Mucosa of rectum (tissue), 2 donors: ENCODE measurements around the gene METTL4.
"Not testable (repeated sequence)": the region's sequence is repeated elsewhere in the genome, so short reads cannot be mapped to it uniquely, and the experiment has no call there.

Experiments
- H3K27ac ChIP-seq, 2 donors: one replicate each; pipeline ENCODE4 v1.7.0; 2013; ENCODE audit warnings: inconsistent platforms in 2 of 2, low read depth in 2 of 2, low read length in 2 of 2
- H3K27me3 ChIP-seq, 2 donors: one replicate each; pipeline ENCODE4 v1.7.0; 2013; ENCODE audit warnings: low read length in 2 of 2; ENCODE audit not compliant: control insufficient read depth in 2 of 2, insufficient read depth in 2 of 2
- H3K36me3 ChIP-seq, 2 donors: one replicate each; pipeline ENCODE4 v1.7.0; 2013; ENCODE audit warnings: low read length in 2 of 2; ENCODE audit not compliant: control insufficient read depth in 2 of 2, insufficient read depth in 2 of 2
- H3K4me1 ChIP-seq, 2 donors: one replicate each; pipeline ENCODE4 v1.7.0; 2013; ENCODE audit warnings: low read length in 2 of 2, mild to moderate bottlenecking in 1 of 2; ENCODE audit not compliant: control insufficient read depth in 2 of 2, insufficient read depth in 2 of 2
- H3K4me3 ChIP-seq, 2 donors: one replicate each; pipeline ENCODE4 v1.7.0; 2013; ENCODE audit warnings: low read length in 2 of 2
- H3K9ac ChIP-seq, 2 donors: one replicate each; pipeline ENCODE4 v1.7.0; 2013; ENCODE audit warnings: low read length in 2 of 2, low read depth in 1 of 2, mild to moderate bottlenecking in 1 of 2
- H3K9me3 ChIP-seq, 2 donors: one replicate each; pipeline ENCODE4 v1.7.0; 2013; ENCODE audit warnings: low read length in 2 of 2; ENCODE audit not compliant: control insufficient read depth in 2 of 2
- donor health status: healthy.
- donor health status: Normal muscosa, but diverticular disease.

METTL4 gene

DNA sequence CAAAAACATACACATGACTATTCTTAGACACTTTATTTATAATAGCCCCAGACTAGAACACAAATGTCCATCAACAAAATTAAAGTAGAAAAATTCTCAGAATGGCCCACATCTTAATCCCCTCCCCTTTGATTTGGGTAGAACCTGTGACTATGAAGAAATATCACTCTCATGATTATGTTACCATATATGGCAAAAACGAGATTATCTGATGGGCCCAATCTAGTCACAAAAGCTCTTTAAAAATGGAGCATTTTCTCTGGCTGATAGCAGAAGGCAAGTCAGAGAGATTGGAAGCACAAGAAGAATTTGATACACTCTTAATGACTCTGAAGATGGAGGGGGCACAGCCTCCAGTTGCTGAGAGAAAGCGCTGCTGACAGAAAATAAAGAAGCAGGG lies 39.6 kb downstream of the METTL4 start:
- Histone ChIP-seq H3K4me3 (no peak overlapping the region), H3K27ac (no peak overlapping the region), H3K9ac (no peak overlapping the region), H3K9me3 (no peaks in the 10 kb centered on the region), H3K4me1 (no peaks in the 10 kb centered on the region), H3K36me3 (peaks cover 0 to 7% of the 10 kb centered on the region in 2 donors), H3K27me3 (no peaks in the 10 kb centered on the region)

GRCh38 chr18:2529154-2529553 lies 42.2 kb downstream of the METTL4 start:
- H3K27me3 ChIP-seq, result no peaks in the 10 kb centered on the region
- no peaks in the 10 kb centered on the region for H3K36me3 ChIP-seq
- H3K4me1 ChIP-seq, result no peaks in the 10 kb centered on the region
- H3K9ac ChIP-seq, result no peak overlapping the region
- H3K9me3 ChIP-seq, result no peaks in the 10 kb centered on the region
- no peak overlapping the region for H3K4me3 ChIP-seq
- no peak overlapping the region for H3K27ac ChIP-seq

DNA sequence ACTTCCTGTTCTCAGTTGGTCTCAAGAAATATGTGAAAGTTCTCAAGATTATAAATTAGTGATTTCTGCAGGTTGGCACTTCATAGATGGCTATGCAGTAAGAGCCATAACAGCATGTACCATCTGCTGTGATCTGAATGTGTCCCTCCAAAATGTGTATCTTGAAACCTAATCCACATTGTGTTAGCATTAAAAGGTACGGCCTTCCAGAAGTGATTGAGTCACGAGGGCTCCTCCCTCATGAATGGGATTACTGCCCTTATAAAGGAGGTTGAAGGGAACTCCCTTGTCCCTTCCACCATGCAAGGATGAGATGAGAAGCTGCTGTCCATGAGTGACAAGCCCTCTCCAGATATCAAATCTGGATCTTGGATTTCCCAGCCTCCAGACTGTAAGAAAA lies 45.0 kb downstream of the METTL4 start:
- H3K9ac ChIP-seq, result no peak overlapping the region
- no peak overlapping the region for H3K27ac ChIP-seq
- no peaks in the 10 kb centered on the region for H3K36me3 ChIP-seq
- H3K9me3 ChIP-seq, result no peaks in the 10 kb centered on the region
- no peak overlapping the region for H3K4me3 ChIP-seq
- H3K4me1 ChIP-seq, result no peaks in the 10 kb centered on the region
- no peaks in the 10 kb centered on the region for H3K27me3 ChIP-seq

GRCh38 chr18:2524794-2525198 lies 46.5 kb downstream of the METTL4 start:
- H3K27me3 ChIP-seq, H3K4me1 ChIP-seq, H3K9ac ChIP-seq, H3K27ac ChIP-seq, H3K4me3 ChIP-seq, H3K9me3 ChIP-seq, H3K36me3 ChIP-seq: not testable (repeated sequence)

DNA sequence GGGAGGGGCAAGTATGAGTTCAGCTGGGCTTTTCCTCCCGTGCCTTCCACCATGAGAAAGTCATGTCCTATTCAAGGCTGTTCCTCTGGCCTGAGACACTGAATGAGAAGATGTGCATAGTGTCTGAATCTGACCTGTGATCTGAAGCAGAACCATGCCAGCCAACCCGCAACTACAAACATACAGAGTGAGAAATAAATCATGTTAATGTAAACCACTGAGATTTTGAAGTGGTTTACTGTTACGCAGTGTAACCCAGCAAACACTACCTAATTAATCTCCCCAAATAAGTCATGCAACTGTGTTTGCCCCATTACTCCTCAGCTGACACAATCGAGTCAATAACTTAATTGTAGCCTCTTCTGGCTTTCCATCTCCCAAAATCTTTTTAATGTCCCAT lies 49.2 kb downstream of the METTL4 start:
- H3K27ac ChIP-seq, result no peak overlapping the region
- no peak overlapping the region for H3K9ac ChIP-seq
- H3K4me3 ChIP-seq, result no peak overlapping the region
- H3K27me3 ChIP-seq, result no peaks in the 10 kb centered on the region
- H3K9me3 ChIP-seq, result no peaks in the 10 kb centered on the region
- H3K4me1 ChIP-seq, result no peaks in the 10 kb centered on the region
- no peaks in the 10 kb centered on the region for H3K36me3 ChIP-seq

- Histone ChIP-seq H3K27ac (no peak overlapping the region), H3K4me1 (no peaks in the 10 kb centered on the region), H3K9me3 (no peaks in the 10 kb centered on the region), H3K4me3 (no peak overlapping the region), H3K36me3 (no peaks in the 10 kb centered on the region), H3K27me3 (no peaks in the 10 kb centered on the region), H3K9ac (no peak overlapping the region)
These were observed 52.8 kb downstream of the METTL4 start for GRCh38 chr18:2518473-2518872.

DNA sequence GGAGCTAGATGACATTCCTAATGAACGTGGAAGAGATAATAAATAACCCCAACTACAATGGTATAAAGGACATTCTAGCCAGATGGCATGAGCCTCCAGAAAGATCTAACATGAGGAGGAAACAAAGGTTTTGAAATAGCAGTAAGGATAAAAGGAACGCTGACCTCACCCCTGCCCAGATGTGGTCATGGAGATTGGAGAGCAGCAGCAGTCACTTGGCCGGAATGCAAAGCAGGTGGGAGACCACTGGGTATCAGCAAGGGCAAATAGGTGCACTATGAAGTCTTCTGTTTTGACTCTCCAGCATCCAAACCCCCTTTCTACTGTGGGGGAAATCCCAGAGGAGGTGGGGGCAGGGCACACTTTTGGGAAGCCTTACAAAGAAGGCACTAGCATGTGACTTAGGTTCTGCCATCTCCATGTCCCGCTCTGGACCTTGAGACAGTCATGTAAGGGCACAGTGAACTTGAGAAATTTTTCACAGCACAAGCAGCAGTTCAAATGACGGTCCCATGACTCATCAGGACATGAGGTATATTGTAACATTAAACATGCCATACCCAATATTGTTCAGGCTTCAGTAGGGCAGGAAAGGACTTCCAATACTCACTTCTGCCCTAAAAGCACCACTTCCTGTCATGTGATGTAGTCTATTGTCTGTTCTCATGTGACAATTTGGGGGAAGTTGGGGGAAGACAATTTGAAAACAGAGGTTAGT lies 55.2 kb downstream of the METTL4 start:
- Histone ChIP-seq H3K27ac (no peak overlapping the region), H3K9ac (no peak overlapping the region), H3K9me3 (no peaks in the 10 kb centered on the region), H3K4me3 (no peak overlapping the region), H3K36me3 (no peaks in the 10 kb centered on the region), H3K27me3 (no peaks in the 10 kb centered on the region), H3K4me1 (no peaks in the 10 kb centered on the region)

- Histone ChIP-seq H3K4me3 (no peak overlapping the region), H3K27ac (no peak overlapping the region), H3K9me3 (no peaks in the 10 kb centered on the region), H3K9ac (no peak overlapping the region), H3K36me3 (no peaks in the 10 kb centered on the region), H3K4me1 (no peaks in the 10 kb centered on the region), H3K27me3 (no peaks in the 10 kb centered on the region)
These were observed 56.0 kb downstream of the METTL4 start for GRCh38 chr18:2515171-2515787.

DNA sequence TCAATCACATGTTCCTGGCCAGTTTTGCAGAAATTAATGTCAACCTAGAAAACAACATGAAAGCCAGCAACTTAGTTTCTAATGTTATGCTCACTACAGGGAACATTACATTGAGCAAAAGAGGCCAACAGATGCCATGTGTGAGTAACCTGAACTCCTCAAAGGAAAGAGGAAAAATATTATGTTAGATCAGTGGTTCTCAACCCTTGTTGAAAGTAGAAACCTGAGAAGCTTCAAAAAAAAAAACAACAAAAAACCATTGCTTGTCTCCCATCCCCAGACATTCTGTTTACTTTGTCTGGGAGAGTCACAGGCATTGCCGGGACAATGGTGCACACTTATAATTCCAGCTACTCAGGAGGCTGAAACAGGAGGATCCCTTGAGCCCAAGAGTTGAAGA lies 57.7 kb downstream of the METTL4 start:
- no peak overlapping the region for H3K4me3 ChIP-seq
- no peak overlapping the region for H3K27ac ChIP-seq
- no peak overlapping the region for H3K9ac ChIP-seq
- H3K9me3 ChIP-seq, result no peaks in the 10 kb centered on the region
- no peaks in the 10 kb centered on the region for H3K4me1 ChIP-seq
- no peaks in the 10 kb centered on the region for H3K36me3 ChIP-seq
- no peaks in the 10 kb centered on the region for H3K27me3 ChIP-seq

DNA sequence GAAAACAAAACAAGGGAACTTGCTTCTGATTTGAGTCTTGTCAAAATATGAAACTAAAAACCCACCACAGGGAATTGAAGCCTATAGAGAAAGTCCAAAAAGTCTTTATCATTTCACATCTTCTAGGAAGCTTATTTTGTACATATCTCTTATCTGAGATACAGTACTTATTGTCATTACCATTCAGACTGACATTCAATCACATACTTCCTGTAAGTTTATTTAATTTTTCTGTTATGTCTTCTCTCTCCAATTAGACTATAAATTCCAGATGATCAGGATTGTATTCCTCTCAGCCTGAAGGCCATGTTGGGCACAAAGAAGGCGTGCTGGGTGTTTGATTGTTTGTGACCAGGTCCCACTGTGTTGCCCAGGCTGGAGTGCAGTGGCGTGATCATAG lies 59.2 kb downstream of the METTL4 start:
- Histone ChIP-seq H3K9ac (no peak overlapping the region), H3K27me3 (no peaks in the 10 kb centered on the region)

More for the DNA sequence above, 59.2 kb downstream of the METTL4 start:
- H3K27ac ChIP-seq, result no peak overlapping the region
- no peak overlapping the region for H3K4me3 ChIP-seq
- H3K9me3 ChIP-seq, result no peaks in the 10 kb centered on the region
- no peaks in the 10 kb centered on the region for H3K4me1 ChIP-seq
- H3K36me3 ChIP-seq, result no peaks in the 10 kb centered on the region
